Thyroid gland (tissue), 4 donors: ENCODE results near the gene PRPSAP2.

Experiments
- POLR2A ChIP-seq, 2 donors: fragments of 450-650 bp; IDR thresholded peaks; one replicate each; pipeline ENCODE4 v1.6.1; 2017; ENCODE audit warnings: antibody characterized with exemption in 2 of 2, mild to moderate bottlenecking in 2 of 2, moderate library complexity in 1 of 2
- TF ChIP-seq, protein P1 (sequence below), 6 experiments: fragments of 200-600 bp in 3 of 6; fragments of 450-650 bp in 3 of 6; sonication (generic) in 3 of 6; IDR thresholded peaks; one replicate each; pipeline ENCODE4 v1.5.1; 2016 to 2019; ENCODE audit warnings: antibody characterized with exemption in 6 of 6, mild to moderate bottlenecking in 2 of 6, inconsistent platforms in 1 of 6, moderate library complexity in 1 of 6

DNA sequence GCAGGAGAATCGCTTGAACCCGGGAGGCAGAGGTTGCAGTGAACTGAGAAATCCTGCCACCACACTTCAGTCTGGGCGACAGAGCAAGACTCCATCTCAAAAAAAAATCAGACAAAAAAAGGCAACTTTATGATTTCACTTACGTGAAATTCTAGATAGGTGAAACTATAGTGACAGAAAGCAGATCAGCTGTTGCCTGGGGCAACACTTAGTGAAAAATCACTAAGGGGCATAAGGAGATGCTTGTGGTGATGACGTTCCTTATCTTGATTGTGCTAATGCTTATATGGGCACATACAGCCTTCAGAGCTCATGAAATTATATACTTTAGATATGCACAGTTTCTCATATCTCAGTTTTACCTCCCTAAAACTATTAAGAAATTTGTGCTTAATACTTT is 52.4 kb downstream of the PRPSAP2 start:
- TF ChIP-seq POLR2A (IDR thresholded peaks at IDR 0.05): no peak
- TF ChIP-seq, protein P1, sequence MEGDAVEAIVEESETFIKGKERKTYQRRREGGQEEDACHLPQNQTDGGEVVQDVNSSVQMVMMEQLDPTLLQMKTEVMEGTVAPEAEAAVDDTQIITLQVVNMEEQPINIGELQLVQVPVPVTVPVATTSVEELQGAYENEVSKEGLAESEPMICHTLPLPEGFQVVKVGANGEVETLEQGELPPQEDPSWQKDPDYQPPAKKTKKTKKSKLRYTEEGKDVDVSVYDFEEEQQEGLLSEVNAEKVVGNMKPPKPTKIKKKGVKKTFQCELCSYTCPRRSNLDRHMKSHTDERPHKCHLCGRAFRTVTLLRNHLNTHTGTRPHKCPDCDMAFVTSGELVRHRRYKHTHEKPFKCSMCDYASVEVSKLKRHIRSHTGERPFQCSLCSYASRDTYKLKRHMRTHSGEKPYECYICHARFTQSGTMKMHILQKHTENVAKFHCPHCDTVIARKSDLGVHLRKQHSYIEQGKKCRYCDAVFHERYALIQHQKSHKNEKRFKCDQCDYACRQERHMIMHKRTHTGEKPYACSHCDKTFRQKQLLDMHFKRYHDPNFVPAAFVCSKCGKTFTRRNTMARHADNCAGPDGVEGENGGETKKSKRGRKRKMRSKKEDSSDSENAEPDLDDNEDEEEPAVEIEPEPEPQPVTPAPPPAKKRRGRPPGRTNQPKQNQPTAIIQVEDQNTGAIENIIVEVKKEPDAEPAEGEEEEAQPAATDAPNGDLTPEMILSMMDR (IDR thresholded peaks at IDR 0.05): no peak
